Stomach (tissue), 4 donors: ENCODE results near the gene SFXN5.

Source experiments
- CTCF ChIP-seq, 7 experiments: fragments of 450-650 bp in 4 of 7; fragments of 200-600 bp in 3 of 7; sonication (generic) in 3 of 7; IDR thresholded peaks; one replicate each; pipeline ENCODE4 v1.5.1; 2016 to 2019; ENCODE audit warnings: antibody characterized with exemption in 7 of 7, control low read depth in 2 of 7, mild to moderate bottlenecking in 1 of 7
- EP300 ChIP-seq: sonication (generic); formaldehyde crosslinking; IDR thresholded peaks from one replicate; pipeline ENCODE4 v1.6.1; 2017; ENCODE audit warnings: antibody characterized with exemption
- POLR2A ChIP-seq, 4 donors: fragments of 450-650 bp; IDR thresholded peaks; one replicate each; pipeline ENCODE4 v1.6.1; 2016; ENCODE audit warnings: antibody characterized with exemption in 4 of 4, control low read depth in 2 of 4, mild to moderate bottlenecking in 1 of 4, moderate library complexity in 1 of 4
- POLR2AphosphoS5 ChIP-seq, 3 donors: sonication (generic); formaldehyde crosslinking; IDR thresholded peaks; one replicate each; pipeline ENCODE4 v1.6.1; 2016; ENCODE audit warnings: antibody characterized with exemption in 3 of 3

- TF ChIP-seq CTCF (IDR thresholded peaks at IDR 0.05) = peak in 4 of 7 experiments; percentile 27 to 64 (median 44)
- TF ChIP-seq EP300 = no peak
- no peak for TF ChIP-seq POLR2AphosphoS5 (IDR thresholded peaks at IDR 0.05)
- no peak for TF ChIP-seq POLR2A (IDR thresholded peaks at IDR 0.05)
Observed at GRCh38 chr2:72934683-72935610, 136.6 kb downstream of the SFXN5 start.
